ENCODE data around the gene DENND4C.
"Not testable (repeated sequence)": the region's sequence is repeated elsewhere in the genome, so short reads cannot be mapped to it uniquely, and the experiment has no call there.

Gene DENND4C

GRCh38 chr9:19230355-19231125 is at the start of gene DENND4C:
Gene DENND4C (plus strand): TSS chr9:19230693. CDS start chr9:19276175, 45,482 bp downstream.
- DNase-seq (ENCODE audit: low spot score): peak; percentile 95

GRCh38 chr9:19180991-19181390 is 49.5 kb upstream of the DENND4C start:
- DNase-seq (ENCODE audit: low spot score): no peak

GRCh38 chr9:19181561-19181960 is 48.9 kb upstream of the DENND4C start:
- no peak for DNase-seq (ENCODE audit: low spot score)

- DNase-seq (ENCODE audit: low spot score): peak; percentile 83
Measured at GRCh38 chr9:19184144-19184917, 46.2 kb upstream of the DENND4C start.

- DNase-seq (ENCODE audit: low spot score): no peak
Measured at GRCh38 chr9:19185191-19185590, 45.3 kb upstream of the DENND4C start.

DNA sequence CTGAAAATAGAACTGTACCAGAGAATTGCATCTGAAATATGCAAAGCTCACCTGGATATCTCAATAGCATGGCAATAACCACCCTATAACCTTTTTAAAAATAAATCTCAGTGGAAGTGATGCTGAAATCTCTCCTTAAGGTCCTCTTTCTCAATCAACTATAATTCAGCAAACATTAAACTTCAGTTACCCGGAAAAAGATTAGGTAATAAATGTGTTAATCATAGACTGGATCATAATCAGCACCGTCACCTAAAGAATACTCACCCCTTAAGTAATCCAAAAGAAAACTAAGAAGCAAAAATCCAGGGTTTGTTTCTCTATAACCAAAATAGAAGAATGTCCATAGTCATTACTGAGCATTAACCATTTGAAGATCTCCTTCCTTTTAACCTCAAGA is 44.3 kb upstream of the DENND4C start:
- DNase-seq (ENCODE audit: low spot score): no peak

GRCh38 chr9:19188771-19189170 is 41.7 kb upstream of the DENND4C start:
- DNase-seq (ENCODE audit: low spot score): no peak

DNA sequence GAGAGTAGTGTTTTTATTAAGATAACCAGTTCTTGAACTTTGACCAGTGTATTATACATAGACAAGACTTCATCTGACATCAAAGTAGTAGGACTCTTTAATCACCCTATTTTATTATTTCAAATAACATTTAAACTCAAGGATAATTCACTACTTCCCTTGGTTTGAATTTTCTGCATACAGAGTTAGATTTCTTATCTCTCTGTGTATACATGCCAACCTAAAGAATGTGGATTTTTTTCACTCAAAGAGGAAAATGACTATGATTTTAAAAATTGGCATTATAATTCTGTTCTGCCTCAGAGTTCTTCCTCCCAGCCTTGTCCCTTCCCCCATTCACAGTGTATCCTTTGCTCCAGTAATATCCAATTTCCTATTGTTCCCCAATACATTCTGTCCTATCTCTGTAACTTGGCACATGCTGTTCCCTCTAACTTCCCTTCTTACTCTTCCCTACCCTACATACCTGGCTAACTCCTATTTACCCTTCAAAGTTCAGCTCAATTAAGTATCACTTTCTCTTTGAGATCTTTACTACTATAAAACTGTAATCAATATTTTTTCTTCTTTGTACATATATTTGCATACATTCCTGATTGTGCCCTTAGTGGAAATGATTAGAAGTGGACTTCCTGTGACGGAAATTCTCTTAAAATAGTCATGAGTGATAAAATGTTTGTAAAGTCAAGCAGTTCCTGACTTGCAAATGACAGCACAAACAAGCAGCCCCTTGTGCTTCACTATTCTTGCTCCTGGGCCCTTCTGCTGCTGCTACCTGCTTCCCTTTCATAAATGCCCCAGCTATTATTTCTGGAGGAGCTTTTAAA is 38.1 kb upstream of the DENND4C start:
- no peak for DNase-seq (ENCODE audit: low spot score)

- no peak for DNase-seq (ENCODE audit: low spot score)
Measured at GRCh38 chr9:19193029-19193324, 37.5 kb upstream of the DENND4C start.

GRCh38 chr9:19193358-19193973 is 37.0 kb upstream of the DENND4C start:
- not testable (repeated sequence) for DNase-seq (ENCODE audit: low spot score)

- no peak for DNase-seq (ENCODE audit: low spot score)
Measured at GRCh38 chr9:19198406-19198805, 32.1 kb upstream of the DENND4C start.

GRCh38 chr9:19199012-19199411 is 31.5 kb upstream of the DENND4C start:
- no peak for DNase-seq (ENCODE audit: low spot score)

DNA sequence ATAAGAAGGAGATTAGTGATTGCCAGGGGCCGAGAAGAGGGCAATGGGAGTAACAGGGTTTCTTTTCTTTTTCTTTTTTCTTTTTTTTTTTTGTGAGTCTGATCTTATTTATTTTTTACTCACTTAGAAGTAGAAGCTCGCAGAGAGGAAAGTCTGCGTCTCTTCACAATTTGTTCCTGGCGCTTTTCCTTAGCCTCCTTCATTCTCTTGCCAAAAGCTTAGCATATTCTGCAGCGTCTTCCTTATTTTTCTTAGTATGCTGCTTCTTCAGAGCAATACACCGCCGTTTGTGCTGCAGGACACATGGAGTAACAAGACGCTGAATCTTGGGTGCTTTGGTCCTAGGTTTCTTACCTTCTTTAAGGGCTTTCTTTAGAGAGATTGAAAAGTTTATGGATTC is 30.3 kb upstream of the DENND4C start:
- no peak for DNase-seq (ENCODE audit: low spot score)

GRCh38 chr9:19201899-19202891 is 28.3 kb upstream of the DENND4C start:
- DNase-seq (ENCODE audit: low spot score): no peak

DNA sequence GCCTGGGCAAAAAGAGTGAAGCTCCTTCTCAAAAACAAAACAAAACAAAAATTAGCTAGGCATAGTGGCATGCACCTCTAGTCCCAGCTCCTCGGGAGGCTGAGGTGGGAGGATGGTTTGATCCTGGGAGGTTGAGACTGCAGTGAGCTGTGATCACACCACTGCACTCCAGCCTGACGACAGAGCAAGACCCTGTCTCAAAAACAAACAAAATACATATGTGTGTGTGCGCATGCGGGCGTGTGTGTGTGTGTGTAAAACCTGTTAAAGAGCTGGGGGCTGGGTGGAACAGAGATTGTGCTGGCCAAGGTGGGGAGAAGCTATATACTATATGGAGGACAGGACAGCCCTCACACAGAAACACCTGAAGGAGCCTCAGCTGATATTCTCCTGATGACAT is 27.4 kb upstream of the DENND4C start:
- DNase-seq (ENCODE audit: low spot score): no peak

GRCh38 chr9:19208653-19209052 is 21.8 kb upstream of the DENND4C start:
- no peak for DNase-seq (ENCODE audit: low spot score)

GRCh38 chr9:19209188-19209587 is 21.3 kb upstream of the DENND4C start:
- DNase-seq (ENCODE audit: low spot score): no peak

GRCh38 chr9:19213823-19214222 is 16.7 kb upstream of the DENND4C start:
- no peak for DNase-seq (ENCODE audit: low spot score)

- no peak for DNase-seq (ENCODE audit: low spot score)
Measured at GRCh38 chr9:19216466-19216865, 14.0 kb upstream of the DENND4C start.

GRCh38 chr9:19221326-19221725 is 9.2 kb upstream of the DENND4C start:
- no peak for DNase-seq (ENCODE audit: low spot score)

- no peak for DNase-seq (ENCODE audit: low spot score)
Measured at GRCh38 chr9:19223724-19224123, 6.8 kb upstream of the DENND4C start.
